ENCODE data around the gene POLN.
A peak's percentile ranks its signal among the peaks of the same experiment; 100 is the strongest.

The POLN gene

GRCh38 chr4:2059046-2059725 lies 182.7 kb downstream of the POLN start, which contains the start of gene NAT8L:
TSS of gene NAT8L (plus strand) at chr4:2059327. CDS start at chr4:2059512, 185 bp downstream.
- TF ChIP-seq CTCF (conservative IDR thresholded peaks at IDR 0.05; ENCODE audit: low read length): no peak
- no peak for TF ChIP-seq EZH2phosphoT487 (IDR thresholded peaks at IDR 0.05; ENCODE audit: borderline replicate concordance)
- Histone ChIP-seq H3K27me3 (ENCODE audit: insufficient read depth, low read length, poor library complexity, severe bottlenecking) (peaks cover 4% of the 10 kb centered on the region), H2AFZ (ENCODE audit: low read length) (peak within 1 kb of the TSS; percentile 60; the same call in 1 of the 2 replicates), H3K4me1 (ENCODE audit: insufficient read depth, low read length, poor library complexity, severe bottlenecking) (no peaks in the 10 kb centered on the region), H3K79me2 (ENCODE audit: insufficient read depth, low read length) (no peaks in the 10 kb centered on the region), H3K36me3 (ENCODE audit: insufficient read depth, low read length) (no peaks in the 10 kb centered on the region), H3K9me2 (replicated peaks; ENCODE audit: low read depth, low read length) (no peaks in the 10 kb centered on the region), H3K9me3 (ENCODE audit: insufficient read depth, low read depth, low read length) (no peaks in the 10 kb centered on the region), H4K20me1 (ENCODE audit: insufficient read depth, low read length, poor library complexity, severe bottlenecking) (no peaks in the 10 kb centered on the region), H3K4me3 (ENCODE audit: low read length, poor library complexity, severe bottlenecking) (peak within 1 kb of the TSS; percentile 70), H3K9ac (ENCODE audit: low read depth, low read length, poor library complexity, severe bottlenecking) (no peak within 1 kb of the TSS), H3F3A (ENCODE audit: low read depth) (no peaks in the 10 kb centered on the region), H3K4me2 (ENCODE audit: low read depth, low read length, poor library complexity, severe bottlenecking) (peak within 1 kb of the TSS; percentile 65)

DNA sequence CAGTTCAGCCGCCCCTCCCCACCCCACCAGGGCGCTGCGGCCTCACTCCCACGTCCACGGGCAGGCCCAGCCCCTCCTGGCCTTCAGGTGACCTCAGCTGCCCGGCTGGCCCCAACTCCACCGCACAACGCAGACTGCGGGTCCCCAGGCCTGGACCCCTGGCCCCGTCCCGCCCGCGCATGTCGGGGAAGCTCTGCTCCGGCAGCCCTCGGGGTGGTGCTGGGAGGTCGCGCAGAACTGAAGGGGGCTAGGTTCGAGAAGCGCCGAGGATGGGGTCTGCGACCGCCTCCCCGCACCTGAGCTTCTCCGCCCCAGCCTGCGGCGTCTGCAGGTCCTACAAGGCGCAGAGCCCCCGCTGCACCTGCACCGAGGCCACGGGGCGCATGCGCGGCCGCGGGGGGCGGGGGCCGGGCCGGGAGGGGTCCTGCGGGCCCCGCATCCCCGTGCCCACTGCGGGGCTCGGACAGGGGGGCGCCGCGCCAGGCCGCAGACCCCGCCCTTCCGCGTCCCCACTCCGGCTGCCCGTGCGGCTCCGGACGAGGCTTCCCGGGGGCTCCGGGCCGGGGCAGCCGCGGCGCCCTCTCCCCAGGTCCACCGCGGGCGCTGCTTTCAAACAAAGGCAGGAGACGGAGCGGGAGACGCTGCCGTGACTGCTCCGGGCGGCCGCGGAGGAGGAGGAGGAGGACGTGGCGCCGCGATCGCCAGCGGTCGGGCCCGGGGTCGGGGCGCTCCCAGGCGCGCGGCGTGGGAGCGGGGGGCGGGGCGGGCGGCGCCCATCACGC lies 183.5 kb downstream of the POLN start:
- TF ChIP-seq CTCF (conservative IDR thresholded peaks at IDR 0.05; ENCODE audit: low read length) (no peak), EZH2phosphoT487 (IDR thresholded peaks at IDR 0.05; ENCODE audit: borderline replicate concordance) (no peak)
- H3K9ac ChIP-seq (ENCODE audit: low read depth, low read length, poor library complexity, severe bottlenecking): no peak overlapping the region
- H3K4me3 ChIP-seq (ENCODE audit: low read length, poor library complexity, severe bottlenecking): peak overlapping the region; percentile 70
- no peaks in the 10 kb centered on the region for H3K9me2 ChIP-seq (replicated peaks; ENCODE audit: low read depth, low read length)
- no peaks in the 10 kb centered on the region for H3K79me2 ChIP-seq (ENCODE audit: insufficient read depth, low read length)
- H3K36me3 ChIP-seq (ENCODE audit: insufficient read depth, low read length): no peaks in the 10 kb centered on the region
- H3K27me3 ChIP-seq (ENCODE audit: insufficient read depth, low read length, poor library complexity, severe bottlenecking): peaks cover 4% of the 10 kb centered on the region
- no peaks in the 10 kb centered on the region for H3F3A ChIP-seq (ENCODE audit: low read depth)
- no peaks in the 10 kb centered on the region for H3K9me3 ChIP-seq (ENCODE audit: insufficient read depth, low read depth, low read length)
- no peaks in the 10 kb centered on the region for H4K20me1 ChIP-seq (ENCODE audit: insufficient read depth, low read length, poor library complexity, severe bottlenecking)
- peak overlapping the region; percentile 60; the same call in 1 of the 2 replicates for H2AFZ ChIP-seq (ENCODE audit: low read length)
- peak overlapping the region; percentile 65 for H3K4me2 ChIP-seq (ENCODE audit: low read depth, low read length, poor library complexity, severe bottlenecking)
- no peaks in the 10 kb centered on the region for H3K4me1 ChIP-seq (ENCODE audit: insufficient read depth, low read length, poor library complexity, severe bottlenecking)

- no peaks in the 10 kb centered on the region for H3K9me2 ChIP-seq (replicated peaks; ENCODE audit: low read depth, low read length)
- H3K4me3 ChIP-seq (ENCODE audit: low read length, poor library complexity, severe bottlenecking): no peak overlapping the region
- H3K36me3 ChIP-seq (ENCODE audit: insufficient read depth, low read length): no peaks in the 10 kb centered on the region
- no peaks in the 10 kb centered on the region for H3F3A ChIP-seq (ENCODE audit: low read depth)
- no peaks in the 10 kb centered on the region for H3K9me3 ChIP-seq (ENCODE audit: insufficient read depth, low read depth, low read length)
- H3K4me1 ChIP-seq (ENCODE audit: insufficient read depth, low read length, poor library complexity, severe bottlenecking): no peaks in the 10 kb centered on the region
- peaks cover 4% of the 10 kb centered on the region for H3K27me3 ChIP-seq (ENCODE audit: insufficient read depth, low read length, poor library complexity, severe bottlenecking)
- no peak for TF ChIP-seq EZH2phosphoT487 (IDR thresholded peaks at IDR 0.05; ENCODE audit: borderline replicate concordance)
- no peak for TF ChIP-seq CTCF (conservative IDR thresholded peaks at IDR 0.05; ENCODE audit: low read length)
- no peak overlapping the region for H2AFZ ChIP-seq (ENCODE audit: low read length)
- no peak overlapping the region for H3K4me2 ChIP-seq (ENCODE audit: low read depth, low read length, poor library complexity, severe bottlenecking)
- no peak overlapping the region for H3K9ac ChIP-seq (ENCODE audit: low read depth, low read length, poor library complexity, severe bottlenecking)
- H4K20me1 ChIP-seq (ENCODE audit: insufficient read depth, low read length, poor library complexity, severe bottlenecking): no peaks in the 10 kb centered on the region
- no peaks in the 10 kb centered on the region for H3K79me2 ChIP-seq (ENCODE audit: insufficient read depth, low read length)
These were observed 184.4 kb downstream of the POLN start for GRCh38 chr4:2057382-2058065.

Measured in Loucy (cell line).